22Rv1 (cell line): Measurements from ENCODE around the gene MAFF.

ENCODE experiments used
- H3K27ac ChIP-seq: fragments of 450-650 bp; 2 replicates; pipeline ENCODE4 v1.5.1; 2017
- ZFX ChIP-seq: fragments of 450-650 bp; IDR thresholded peaks from 2 replicates; pipeline ENCODE4 v1.6.1; 2017; ENCODE audit warnings: antibody characterized with exemption, borderline replicate concordance
- TF ChIP-seq, protein P1 (sequence below): fragments of 450-650 bp; IDR thresholded peaks from 2 replicates; pipeline ENCODE4 v1.5.1; 2017; ENCODE audit warnings: mild to moderate bottlenecking

Gene MAFF

DNA sequence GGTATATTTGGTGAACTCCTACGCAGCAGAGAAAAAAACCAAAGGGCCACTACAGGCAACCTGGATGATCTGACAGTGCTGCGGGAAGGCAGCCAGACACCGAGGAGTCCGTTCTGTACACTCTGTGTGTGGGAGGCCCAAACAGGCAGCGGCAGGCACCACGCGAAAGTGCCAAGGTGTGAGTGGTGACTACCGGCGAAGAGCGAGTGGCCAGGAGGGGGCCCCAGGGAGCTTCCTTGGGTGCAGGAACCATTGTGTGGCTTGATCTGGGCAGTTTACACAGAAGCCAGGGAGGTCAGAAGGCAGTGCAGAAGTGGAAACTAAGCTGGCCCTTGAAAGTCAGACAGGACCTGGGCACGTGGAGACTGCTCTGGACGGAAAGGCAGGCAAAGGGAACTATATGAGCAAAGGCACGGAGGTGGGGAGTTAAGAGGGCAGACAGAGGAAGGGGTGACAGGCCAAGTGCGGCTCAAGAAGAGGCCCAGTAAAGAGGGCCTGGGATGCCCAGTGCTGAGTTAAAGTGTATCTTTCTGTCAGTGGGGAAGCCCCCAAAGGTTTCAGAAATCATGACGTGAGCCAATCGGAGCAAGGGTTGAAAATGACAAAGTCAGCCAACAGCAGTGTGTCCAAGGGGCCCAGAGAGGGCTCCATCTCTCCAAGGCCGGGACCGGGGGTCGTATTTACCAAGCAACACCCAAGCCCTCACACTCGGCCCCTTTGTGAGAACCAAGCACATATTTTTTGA is 60.4 kb downstream of the MAFF start:
- TF ChIP-seq, protein P1, sequence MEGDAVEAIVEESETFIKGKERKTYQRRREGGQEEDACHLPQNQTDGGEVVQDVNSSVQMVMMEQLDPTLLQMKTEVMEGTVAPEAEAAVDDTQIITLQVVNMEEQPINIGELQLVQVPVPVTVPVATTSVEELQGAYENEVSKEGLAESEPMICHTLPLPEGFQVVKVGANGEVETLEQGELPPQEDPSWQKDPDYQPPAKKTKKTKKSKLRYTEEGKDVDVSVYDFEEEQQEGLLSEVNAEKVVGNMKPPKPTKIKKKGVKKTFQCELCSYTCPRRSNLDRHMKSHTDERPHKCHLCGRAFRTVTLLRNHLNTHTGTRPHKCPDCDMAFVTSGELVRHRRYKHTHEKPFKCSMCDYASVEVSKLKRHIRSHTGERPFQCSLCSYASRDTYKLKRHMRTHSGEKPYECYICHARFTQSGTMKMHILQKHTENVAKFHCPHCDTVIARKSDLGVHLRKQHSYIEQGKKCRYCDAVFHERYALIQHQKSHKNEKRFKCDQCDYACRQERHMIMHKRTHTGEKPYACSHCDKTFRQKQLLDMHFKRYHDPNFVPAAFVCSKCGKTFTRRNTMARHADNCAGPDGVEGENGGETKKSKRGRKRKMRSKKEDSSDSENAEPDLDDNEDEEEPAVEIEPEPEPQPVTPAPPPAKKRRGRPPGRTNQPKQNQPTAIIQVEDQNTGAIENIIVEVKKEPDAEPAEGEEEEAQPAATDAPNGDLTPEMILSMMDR = peak; percentile 70
- no peak for TF ChIP-seq ZFX
- H3K27ac ChIP-seq = no peak overlapping the region

DNA sequence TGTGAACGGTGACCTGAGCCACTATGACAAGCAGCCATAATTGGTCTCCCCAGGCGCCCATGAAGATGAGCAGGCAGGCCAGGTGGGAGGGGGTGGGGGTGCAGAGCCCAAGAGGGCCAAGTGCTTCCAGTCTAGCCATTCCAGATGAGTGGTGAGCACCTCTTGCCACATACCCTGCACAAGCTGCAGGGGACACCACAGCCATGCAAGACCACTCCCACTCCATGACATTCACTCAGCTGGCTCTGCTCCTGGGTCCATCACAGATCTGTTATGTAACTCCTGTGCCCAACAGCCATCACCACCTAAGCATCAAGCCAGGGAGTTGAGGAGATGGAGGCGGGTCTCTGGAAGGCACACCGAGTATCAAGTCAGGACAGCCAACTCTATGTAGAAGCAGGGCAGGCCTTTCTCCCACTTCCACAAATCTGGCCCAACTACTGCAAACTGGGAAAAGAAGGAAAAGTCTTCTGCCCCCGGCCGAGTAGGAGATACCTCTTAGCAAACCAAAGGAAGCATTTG is 62.6 kb downstream of the MAFF start:
- TF ChIP-seq, protein P1 = no peak
- TF ChIP-seq ZFX = no peak
- no peak overlapping the region for H3K27ac ChIP-seq
